ENCODE measurements around the gene ERVV-1. TPM values are rescaled to one million over a fixed set of nuclear protein-coding genes. Genes with fewer than 3 reads are reported as not detected.

ERVV-1 gene
- polyA plus RNA-seq, 1 donor (not counting 4 experiments of a cell fraction or from before 2014, with no cell fraction given): not detected

DNA sequence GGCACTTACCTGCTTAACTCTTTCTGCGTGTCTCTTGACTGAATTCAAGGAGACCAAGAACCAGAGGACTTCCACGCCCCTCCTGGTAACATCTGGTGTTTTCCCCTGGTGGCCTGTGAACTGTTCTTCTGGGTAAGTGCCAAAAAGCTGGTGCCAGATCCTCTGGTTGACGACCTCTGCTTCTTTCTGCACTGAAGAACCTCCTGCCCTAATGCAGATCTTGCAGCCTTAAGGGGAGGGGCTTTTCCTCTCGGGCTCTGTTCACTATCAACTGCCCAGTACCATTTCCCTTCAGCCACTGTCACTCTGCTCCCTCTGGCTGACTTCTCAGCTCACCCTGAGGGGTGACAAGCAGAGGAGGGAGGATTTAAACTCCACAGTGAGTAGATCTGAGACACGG is 6.1 kb upstream of the ERVV-1 start:
- H3K27ac ChIP-seq (ENCODE audit: control insufficient read depth, insufficient read depth, low read length): no peak overlapping the region
- H3K9ac ChIP-seq (ENCODE audit: control insufficient read depth, extremely low read depth, insufficient read depth, low read length): no peak overlapping the region
- no peaks in the 10 kb centered on the region for H3K9me1 ChIP-seq (ENCODE audit: control insufficient read depth, extremely low read depth, insufficient read depth, low read length)
- no peaks in the 10 kb centered on the region for H3K79me2 ChIP-seq (ENCODE audit: control insufficient read depth, insufficient read depth, low read length)
- no peak overlapping the region for H3K4me3 ChIP-seq (ENCODE audit: control insufficient read depth in 2 of 3, extremely low read depth in 1 of 3, insufficient read depth in 2 of 3, low read depth in 1 of 3, low read length in 3 of 3)
- H2AFZ ChIP-seq (ENCODE audit: control insufficient read depth, low read length): no peak overlapping the region
- DNase-seq (ENCODE audit: low read depth, low spot score) (no peak), FAIRE-seq (no peak)
- H3K4me2 ChIP-seq (ENCODE audit: control insufficient read depth, extremely low read depth, insufficient read depth, low read depth, low read length): no peak overlapping the region
- H4K20me1 ChIP-seq (ENCODE audit: control insufficient read depth, extremely low read depth, insufficient read depth, low read length): no peaks in the 10 kb centered on the region
- no peaks in the 10 kb centered on the region for H3K4me1 ChIP-seq (ENCODE audit: control insufficient read depth, extremely low read depth, insufficient read depth, low read length)
- dilution Hi-C loops (cut with MboI; ENCODE audit: extremely low pct_ligation_motif_present, low sequenced_read_pairs): no loop called here
- no peaks in the 10 kb centered on the region for H3K27me3 ChIP-seq (ENCODE audit: control insufficient read depth, extremely low read depth, insufficient read depth, low read length)
- H3K36me3 ChIP-seq (ENCODE audit: control insufficient read depth in 2 of 2, extremely low read depth in 1 of 2, insufficient read depth in 2 of 2, low read length in 2 of 2): no peaks in the 10 kb centered on the region
- peaks cover 3% of the 10 kb centered on the region for H3K9me3 ChIP-seq (ENCODE audit: control insufficient read depth, low read depth, low read length)
- TF ChIP-seq EZH2 (IDR thresholded peaks at IDR 0.05; ENCODE audit: low read length): no peak
- TF ChIP-seq, protein P1, sequence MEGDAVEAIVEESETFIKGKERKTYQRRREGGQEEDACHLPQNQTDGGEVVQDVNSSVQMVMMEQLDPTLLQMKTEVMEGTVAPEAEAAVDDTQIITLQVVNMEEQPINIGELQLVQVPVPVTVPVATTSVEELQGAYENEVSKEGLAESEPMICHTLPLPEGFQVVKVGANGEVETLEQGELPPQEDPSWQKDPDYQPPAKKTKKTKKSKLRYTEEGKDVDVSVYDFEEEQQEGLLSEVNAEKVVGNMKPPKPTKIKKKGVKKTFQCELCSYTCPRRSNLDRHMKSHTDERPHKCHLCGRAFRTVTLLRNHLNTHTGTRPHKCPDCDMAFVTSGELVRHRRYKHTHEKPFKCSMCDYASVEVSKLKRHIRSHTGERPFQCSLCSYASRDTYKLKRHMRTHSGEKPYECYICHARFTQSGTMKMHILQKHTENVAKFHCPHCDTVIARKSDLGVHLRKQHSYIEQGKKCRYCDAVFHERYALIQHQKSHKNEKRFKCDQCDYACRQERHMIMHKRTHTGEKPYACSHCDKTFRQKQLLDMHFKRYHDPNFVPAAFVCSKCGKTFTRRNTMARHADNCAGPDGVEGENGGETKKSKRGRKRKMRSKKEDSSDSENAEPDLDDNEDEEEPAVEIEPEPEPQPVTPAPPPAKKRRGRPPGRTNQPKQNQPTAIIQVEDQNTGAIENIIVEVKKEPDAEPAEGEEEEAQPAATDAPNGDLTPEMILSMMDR (optimal IDR thresholded peaks at IDR 0.05 in 1 of 3, IDR thresholded peaks at IDR 0.05 in 1 of 3, conservative IDR thresholded peaks at IDR 0.05 in 1 of 3; ENCODE audit: extremely low read depth in 1 of 3, insufficient read depth in 2 of 3, low read length in 3 of 3): no peak

DNA sequence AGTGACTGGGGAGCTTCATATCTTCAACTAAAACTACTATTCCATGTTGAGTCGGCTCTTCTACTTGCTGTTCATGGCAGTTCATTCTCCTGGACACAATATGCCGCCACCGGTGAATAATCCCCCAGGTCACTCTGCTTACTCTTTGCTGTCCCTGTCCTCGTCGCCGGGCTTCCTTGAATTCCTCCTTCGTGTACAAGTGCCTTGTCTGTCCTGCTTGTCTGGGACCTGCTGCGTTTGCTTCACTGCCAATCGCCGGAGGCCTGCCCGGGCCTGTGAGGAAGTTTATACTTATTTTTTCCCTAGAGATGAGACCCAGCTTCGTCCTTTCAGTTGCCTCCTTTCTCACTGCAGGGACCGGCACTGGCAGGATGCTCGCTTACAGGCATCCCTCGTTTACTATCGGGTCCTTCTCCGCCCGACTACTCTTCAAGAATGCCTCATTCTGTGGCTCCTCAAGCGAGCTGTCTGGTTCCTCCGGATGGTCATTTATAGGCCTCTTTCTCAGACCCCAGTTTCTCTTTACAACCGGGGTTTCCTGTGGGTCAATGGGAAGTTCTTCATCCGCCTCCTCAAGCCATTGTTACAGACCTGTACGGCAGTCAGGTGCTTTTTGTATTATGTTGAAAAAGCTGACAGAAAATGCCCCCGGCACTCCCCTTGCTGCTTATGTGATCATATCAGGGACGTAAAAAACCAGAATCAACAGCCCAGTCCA is 5.5 kb upstream of the ERVV-1 start:
- H3K9me3 ChIP-seq (ENCODE audit: control insufficient read depth, low read depth, low read length): peaks cover 3% of the 10 kb centered on the region
- H3K27me3 ChIP-seq (ENCODE audit: control insufficient read depth, extremely low read depth, insufficient read depth, low read length): no peaks in the 10 kb centered on the region
- no peak overlapping the region for H3K4me2 ChIP-seq (ENCODE audit: control insufficient read depth, extremely low read depth, insufficient read depth, low read depth, low read length)
- dilution Hi-C loops (cut with MboI; ENCODE audit: extremely low pct_ligation_motif_present, low sequenced_read_pairs): no loop called here
- no peak for FAIRE-seq
- no peak overlapping the region for H3K27ac ChIP-seq (ENCODE audit: control insufficient read depth, insufficient read depth, low read length)
- H3K9me1 ChIP-seq (ENCODE audit: control insufficient read depth, extremely low read depth, insufficient read depth, low read length): no peaks in the 10 kb centered on the region
- H3K4me1 ChIP-seq (ENCODE audit: control insufficient read depth, extremely low read depth, insufficient read depth, low read length): no peaks in the 10 kb centered on the region
- no peak for DNase-seq (ENCODE audit: low read depth, low spot score)
- H3K9ac ChIP-seq (ENCODE audit: control insufficient read depth, extremely low read depth, insufficient read depth, low read length): no peak overlapping the region
- no peak overlapping the region for H2AFZ ChIP-seq (ENCODE audit: control insufficient read depth, low read length)
- no peaks in the 10 kb centered on the region for H4K20me1 ChIP-seq (ENCODE audit: control insufficient read depth, extremely low read depth, insufficient read depth, low read length)
- no peak overlapping the region for H3K4me3 ChIP-seq (ENCODE audit: control insufficient read depth in 2 of 3, extremely low read depth in 1 of 3, insufficient read depth in 2 of 3, low read depth in 1 of 3, low read length in 3 of 3)
- no peaks in the 10 kb centered on the region for H3K79me2 ChIP-seq (ENCODE audit: control insufficient read depth, insufficient read depth, low read length)
- no peaks in the 10 kb centered on the region for H3K36me3 ChIP-seq (ENCODE audit: control insufficient read depth in 2 of 2, extremely low read depth in 1 of 2, insufficient read depth in 2 of 2, low read length in 2 of 2)
- no peak for TF ChIP-seq EZH2 (IDR thresholded peaks at IDR 0.05; ENCODE audit: low read length)
- TF ChIP-seq, protein P1 (optimal IDR thresholded peaks at IDR 0.05 in 1 of 3, IDR thresholded peaks at IDR 0.05 in 1 of 3, conservative IDR thresholded peaks at IDR 0.05 in 1 of 3; ENCODE audit: extremely low read depth in 1 of 3, insufficient read depth in 2 of 3, low read length in 3 of 3): no peak

All from keratinocyte (primary cell).